Right cardiac atrium (tissue), 5 donors: ENCODE results near the gene HIC2. TPM values are rescaled to one million over a fixed set of nuclear protein-coding genes. Genes with fewer than 3 reads are reported as not detected.
"Not testable (repeated sequence)": the region's sequence is repeated elsewhere in the genome, so short reads cannot be mapped to it uniquely, and the experiment has no call there.

Experiments used
- ATAC-seq, 2 donors: fragments of 200-7000 bp; cut with Tn5 transposase; one replicate each; pipeline versions ENCODE4 v1.8.0 to v1.9.1; 2020; ENCODE audit warnings: moderate library complexity in 2 of 2, mild to moderate bottlenecking in 1 of 2
- DNase-seq, 3 donors: peaks; one replicate each; pipeline ENCODE4 v3.0.0-alpha.2; 2020
- H3K27ac ChIP-seq: one replicate; pipeline ENCODE4 v1.5.1; 2013; ENCODE audit warnings: mild to moderate bottlenecking, low read length, control low read depth, moderate library complexity
- H3K27me3 ChIP-seq: one replicate; pipeline ENCODE4 v1.6.1; 2013; ENCODE audit not compliant: control insufficient read depth, insufficient read depth
- H3K4me1 ChIP-seq: one replicate; pipeline ENCODE4 v1.6.1; 2013; ENCODE audit warnings: low read length; ENCODE audit not compliant: control insufficient read depth, insufficient read depth
- H3K4me3 ChIP-seq: one replicate; pipeline ENCODE4 v1.5.1; 2013; ENCODE audit warnings: low read length, control low read depth
- H3K9me3 ChIP-seq: one replicate; pipeline ENCODE4 v1.6.1; 2013; ENCODE audit warnings: low read length; ENCODE audit not compliant: control insufficient read depth
- WGBS: extraction: QIAGEN DNeasy Blood & Tissue Kit; methylation state at CpG from one replicate; pipeline ENCODE4 v1.1.7; 2013; 5-methylcytosine and 5-hydroxymethylcytosine counted together
- intact Hi-C, 4 donors: fragments of 100-400 bp; cut with DNase I; formaldehyde crosslinking; loops; one replicate each; pipeline versions ENCODE4 v1.11.0 to v1.14.0; 2022 to 2023
- long read RNA-seq, 4 donors: library from polyadenylated mRNA; unstranded; transcript quantifications; one replicate each; pipeline ENCODE4 v2.0.0, GENCODE V29; 2020 to 2021
- polyA plus RNA-seq: library from polyadenylated mRNA; stranded (reverse); fragments of 200-250 nt; gene quantifications from one replicate; pipeline ENCODE4 v1.2.3, GENCODE V29; 2013
- total RNA-seq, 4 donors: library from RNA; stranded (reverse); fragmentation: NEBNext Ultra II Directional; extraction: Animal tissue kit (Norgen Biotek cat#: 25700); gene quantifications; one replicate each; pipeline ENCODE4 v1.2.1, GENCODE V29; 2021
- donor health status: healthy with polysubstance abuse.
- donor health status: DM: no; HTN: yes; CAD: no.
- donor health status: DM: no; HTN: no; CAD: no.
- donor health status: DM: no; HTN: yes; CAD: no; lungs with severe emphysema.
- donor health status: DM: yes; HTN: yes; CAD: no.

The HIC2 gene
- total RNA-seq (1 to 10 TPM; 1.1 to 2.1 (median 1.8) TPM), polyA plus RNA-seq (1.7 TPM)
- long read RNA-seq, donor 1, full-length matches to known transcripts = 1 of 5 reads
- long read RNA-seq, donor 1, partial matches to known transcripts = 0 of 5 reads
- long read RNA-seq, donor 1, other reads (novel, unspliced or antisense) = 4 of 5 reads
- long read RNA-seq, donor 2, partial matches to known transcripts = 0 of 1 reads
- long read RNA-seq, donor 2, other reads (novel, unspliced or antisense) = 1 of 1 reads
- long read RNA-seq, donor 3, partial matches to known transcripts = 0 of 9 reads
- long read RNA-seq, donor 3, other reads (novel, unspliced or antisense) = 9 of 9 reads
- long read RNA-seq, donor 4, partial matches to known transcripts = 0 of 2 reads
- long read RNA-seq, donor 4, other reads (novel, unspliced or antisense) = 2 of 2 reads

GRCh38 chr22:21417227-21417746 lies at the start of gene HIC2:
Gene HIC2 (plus strand): TSS chr22:21417371. CDS start chr22:21442832, 25,461 bp downstream.
- H3K9me3 ChIP-seq, H3K27me3 ChIP-seq, H3K27ac ChIP-seq, H3K4me1 ChIP-seq, intact Hi-C loops: not testable (repeated sequence)
- ATAC-seq = peak; percentile 97 to 98
- peak within 1 kb of the TSS; percentile 62 for H3K4me3 ChIP-seq
- WGBS = under 1% methylated on average over 33 of the region's 81 CpGs
- DNase-seq = peak; percentile 6 to 35 (median 33)

DNA sequence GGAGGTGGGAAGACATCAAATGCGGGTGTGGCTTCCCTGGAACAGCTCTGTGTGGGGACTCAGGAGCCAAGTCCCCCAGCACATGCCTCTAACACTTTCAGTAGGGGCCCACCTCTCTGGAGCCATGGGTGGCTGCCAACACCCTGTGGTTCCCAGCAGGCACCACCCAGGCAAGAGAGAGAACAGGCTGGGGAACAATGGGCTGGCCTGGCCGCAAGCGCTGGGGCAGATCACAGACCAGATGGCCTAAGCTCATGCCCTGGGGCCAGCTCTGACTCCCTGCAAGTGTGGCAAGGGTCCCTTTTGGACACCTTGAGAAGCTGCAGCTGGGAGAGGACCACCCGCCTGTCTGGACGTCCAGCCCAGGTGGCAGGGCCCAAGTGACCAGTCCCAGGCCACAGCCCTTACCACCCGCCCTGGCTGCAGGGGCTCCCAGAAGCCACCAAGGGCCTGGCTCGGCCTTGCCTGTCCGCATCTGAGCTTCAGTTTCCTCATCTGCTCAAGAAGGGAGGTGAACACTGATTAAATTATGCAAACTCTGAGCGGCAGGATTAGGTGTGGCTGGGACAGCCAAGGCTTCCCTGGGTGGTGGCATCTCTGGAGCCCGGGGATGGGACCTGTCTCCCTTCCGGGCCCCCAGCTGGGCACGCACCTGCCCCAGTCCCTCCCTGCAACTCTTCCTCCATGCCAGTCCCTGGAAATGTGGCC lies 48.4 kb upstream of the HIC2 start:
- H3K4me1 ChIP-seq, DNase-seq, intact Hi-C loops, H3K27me3 ChIP-seq, H3K9me3 ChIP-seq, H3K27ac ChIP-seq, ATAC-seq, H3K4me3 ChIP-seq: not testable (repeated sequence)
- 96% methylated on average over 3 of the region's 12 CpGs for WGBS

- DNase-seq, H3K4me1 ChIP-seq, intact Hi-C loops, H3K4me3 ChIP-seq, H3K27ac ChIP-seq, H3K9me3 ChIP-seq, ATAC-seq, H3K27me3 ChIP-seq: not testable (repeated sequence)
- no CpG with 5 or more reads among the region's 4 CpGs for WGBS
Observed at GRCh38 chr22:21375880-21376279, 41.3 kb upstream of the HIC2 start.

DNA sequence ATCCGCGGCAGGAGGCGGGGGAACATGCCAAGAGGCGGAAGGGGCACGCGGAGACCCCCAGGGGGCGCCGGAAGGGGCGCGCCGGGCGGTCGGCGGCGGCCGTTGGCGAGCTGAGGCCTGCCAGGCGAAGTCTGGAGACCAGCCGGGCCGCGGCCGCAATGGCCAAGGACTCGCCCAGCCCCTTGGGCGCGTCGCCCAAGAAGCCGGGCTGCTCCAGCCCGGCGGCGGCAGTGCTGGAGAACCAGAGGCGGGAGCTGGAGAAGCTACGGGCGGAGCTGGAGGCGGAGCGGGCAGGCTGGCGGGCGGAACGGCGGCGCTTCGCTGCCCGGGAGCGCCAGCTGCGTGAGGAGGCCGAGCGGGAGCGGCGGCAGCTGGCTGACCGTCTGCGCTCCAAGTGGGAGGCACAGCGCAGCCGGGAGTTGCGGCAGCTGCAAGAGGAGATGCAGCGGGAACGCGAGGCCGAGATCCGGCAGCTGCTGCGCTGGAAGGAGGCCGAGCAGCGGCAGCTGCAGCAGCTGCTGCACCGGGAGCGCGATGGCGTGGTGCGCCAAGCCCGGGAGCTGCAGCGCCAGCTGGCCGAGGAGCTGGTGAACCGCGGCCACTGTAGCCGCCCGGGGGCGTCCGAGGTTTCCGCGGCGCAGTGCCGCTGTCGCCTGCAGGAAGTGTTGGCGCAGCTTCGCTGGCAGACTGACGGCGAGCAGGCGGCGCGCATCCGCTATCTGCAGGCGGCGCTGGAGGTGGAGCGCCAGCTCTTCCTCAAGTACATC lies 33.3 kb upstream of the HIC2 start, which contains the start of gene RIMBP3B:
RIMBP3B (plus strand) TSS at position 51 of the 767 bp plus-strand sequence; CDS start at position 159, 108 bp downstream.
- H3K27me3 ChIP-seq, H3K9me3 ChIP-seq, intact Hi-C loops, H3K4me1 ChIP-seq, DNase-seq, H3K27ac ChIP-seq, H3K4me3 ChIP-seq: not testable (repeated sequence)
- peak; percentile 83 to 86 for ATAC-seq
- no CpG with 5 or more reads among the region's 91 CpGs for WGBS

- H3K27me3 ChIP-seq, H3K27ac ChIP-seq, H3K4me3 ChIP-seq, intact Hi-C loops, H3K4me1 ChIP-seq, H3K9me3 ChIP-seq, DNase-seq: not testable (repeated sequence)
- ATAC-seq = peak; percentile 60 to 68
- WGBS = no CpG with 5 or more reads among the region's 79 CpGs
Observed at GRCh38 chr22:21384468-21385357, 32.5 kb upstream of the HIC2 start.

GRCh38 chr22:21389480-21389879 lies 27.7 kb upstream of the HIC2 start:
- H3K27me3 ChIP-seq, H3K9me3 ChIP-seq, H3K4me3 ChIP-seq, H3K27ac ChIP-seq, intact Hi-C loops, DNase-seq, H3K4me1 ChIP-seq: not testable (repeated sequence)
- peak; percentile 73 to 77 for ATAC-seq
- no CpG with 5 or more reads among the region's 7 CpGs for WGBS

DNA sequence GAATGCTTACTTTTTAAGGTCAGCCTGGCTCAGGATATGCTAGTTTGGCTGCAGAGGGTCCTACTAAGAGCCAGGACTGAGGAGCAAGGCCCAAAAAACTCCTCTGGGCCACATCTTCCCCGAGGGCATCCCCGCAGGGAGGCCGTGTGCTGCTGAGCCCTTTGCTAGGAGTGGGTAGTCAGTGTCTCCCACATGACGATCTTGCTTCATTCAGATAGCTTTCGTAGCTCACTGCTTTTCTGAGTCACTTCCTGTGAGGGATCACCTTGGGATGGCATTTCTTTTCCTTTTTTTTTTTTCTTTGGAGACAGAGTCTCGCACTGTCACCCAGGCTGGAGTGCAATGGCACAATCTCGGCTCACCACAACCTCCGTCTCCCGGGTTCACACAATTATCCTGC lies 27.2 kb upstream of the HIC2 start:
- H3K27me3 ChIP-seq, H3K4me1 ChIP-seq, ATAC-seq, intact Hi-C loops, H3K4me3 ChIP-seq, H3K9me3 ChIP-seq, H3K27ac ChIP-seq, DNase-seq: not testable (repeated sequence)
- WGBS = no CpG with 5 or more reads among the region's 9 CpGs

GRCh38 chr22:21394613-21395012 lies 22.6 kb upstream of the HIC2 start:
- ATAC-seq, intact Hi-C loops, H3K27ac ChIP-seq, H3K4me1 ChIP-seq, H3K9me3 ChIP-seq, H3K4me3 ChIP-seq, H3K27me3 ChIP-seq, DNase-seq: not testable (repeated sequence)
- WGBS = no CpG with 5 or more reads among the region's 7 CpGs

- ATAC-seq, H3K4me3 ChIP-seq, intact Hi-C loops, DNase-seq, H3K27ac ChIP-seq, H3K9me3 ChIP-seq, H3K4me1 ChIP-seq, H3K27me3 ChIP-seq: not testable (repeated sequence)
- no CpG with 5 or more reads among the region's 21 CpGs for WGBS
Observed at GRCh38 chr22:21401197-21401969, 15.8 kb upstream of the HIC2 start.
